ENCODE measurements around the gene TMEM185B.
"Not testable (repeated sequence)": the region's sequence is repeated elsewhere in the genome, so short reads cannot be mapped to it uniquely, and the experiment has no call there.

Gene TMEM185B

GRCh38 chr2:120251078-120251477 is 27.9 kb upstream of the TMEM185B start:
- no peak for DNase-seq (ENCODE audit: low spot score)

- DNase-seq (ENCODE audit: low spot score): no peak
Observed at GRCh38 chr2:120250640-120251039, 27.4 kb upstream of the TMEM185B start.

- DNase-seq (ENCODE audit: low spot score): no peak
Observed at GRCh38 chr2:120247851-120248250, 24.7 kb upstream of the TMEM185B start.

GRCh38 chr2:120246546-120247300 is 23.5 kb upstream of the TMEM185B start:
- DNase-seq (ENCODE audit: low spot score): no peak

GRCh38 chr2:120245520-120246332 is 22.5 kb upstream of the TMEM185B start:
- no peak for DNase-seq (ENCODE audit: low spot score)

DNA sequence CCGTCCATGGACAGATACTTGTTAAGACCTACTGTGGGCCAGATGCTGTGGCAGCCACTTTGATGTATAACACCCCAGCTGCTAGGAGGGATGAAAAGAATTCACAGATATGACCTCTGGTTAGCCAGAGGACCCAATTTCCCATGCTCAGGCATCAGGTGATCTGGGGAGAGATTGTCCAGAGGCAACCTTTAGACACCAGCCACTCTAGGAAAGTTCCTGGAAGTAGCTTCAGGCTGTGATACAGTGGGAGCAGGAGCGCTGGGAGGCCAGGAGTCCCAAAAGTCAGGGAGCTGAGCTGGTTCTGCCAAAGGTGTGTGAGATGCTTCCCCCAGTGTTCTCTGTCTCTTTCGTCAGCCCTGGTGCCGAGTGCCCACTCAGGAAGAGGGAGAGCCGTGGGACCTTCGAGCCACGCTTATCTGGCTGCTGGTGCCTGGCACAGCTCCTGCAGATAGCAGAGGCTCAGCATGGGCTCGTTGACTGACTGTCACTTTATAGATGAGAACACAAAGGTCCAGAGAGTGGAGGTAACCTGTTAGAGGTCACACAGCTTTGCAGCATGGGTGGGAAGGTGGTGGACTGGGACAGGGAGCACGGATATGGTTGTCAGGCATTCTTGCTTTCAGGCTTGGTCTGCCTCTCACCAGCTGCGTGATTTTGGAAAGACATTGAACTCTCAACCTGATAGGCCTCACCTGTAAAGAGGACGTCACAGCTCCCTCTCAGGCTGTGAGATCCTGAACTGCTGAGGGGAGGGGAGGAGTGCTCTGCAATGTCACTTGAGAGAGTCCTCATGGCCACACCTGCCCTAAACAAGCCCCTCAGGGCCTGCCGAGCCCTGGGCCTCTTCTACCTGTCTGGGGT is 21.7 kb upstream of the TMEM185B start:
- DNase-seq (ENCODE audit: low spot score): no peak

GRCh38 chr2:120243875-120244553 is 20.8 kb upstream of the TMEM185B start:
- DNase-seq (ENCODE audit: low spot score): no peak

DNA sequence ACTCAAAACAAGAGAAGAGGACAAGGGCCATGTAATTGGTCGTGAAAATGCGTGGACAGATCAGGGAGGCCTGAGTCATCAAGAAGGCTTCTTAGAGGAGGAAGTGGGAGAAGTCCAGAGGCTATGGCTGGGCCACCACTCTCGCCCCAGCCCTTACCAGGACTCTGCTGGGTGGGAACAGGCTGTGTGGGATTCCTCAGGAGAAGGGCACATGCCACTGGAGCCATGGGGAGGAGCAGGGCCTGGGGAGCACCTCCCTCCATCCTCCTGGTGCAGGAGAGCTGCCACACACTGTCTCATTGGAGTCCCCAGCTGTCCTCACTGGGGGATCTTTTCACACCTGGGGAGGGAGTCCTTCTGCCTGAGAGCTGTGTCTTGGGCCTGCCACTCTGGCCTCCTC is 20.0 kb upstream of the TMEM185B start:
- no peak for DNase-seq (ENCODE audit: low spot score)

DNA sequence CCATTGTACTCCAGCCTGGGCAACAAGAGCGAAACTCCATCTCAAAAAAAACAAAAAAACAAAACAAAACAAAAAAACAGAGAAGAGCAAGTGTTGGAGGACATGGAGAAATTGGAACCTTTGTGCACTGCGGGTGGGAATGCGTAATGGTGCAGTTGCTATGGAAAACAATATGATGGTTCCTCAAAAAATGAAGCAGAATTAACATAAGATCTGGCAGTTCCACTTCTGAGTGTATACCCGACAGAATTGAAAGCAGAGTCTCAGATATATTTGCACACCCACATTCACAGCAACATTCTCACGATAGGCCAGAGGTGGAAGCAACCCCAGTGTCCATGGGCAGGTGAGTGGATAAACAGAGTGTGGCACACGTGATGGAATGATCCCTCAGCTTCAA is 18.5 kb upstream of the TMEM185B start:
- no peak for DNase-seq (ENCODE audit: low spot score)

- no peak for DNase-seq (ENCODE audit: low spot score)
Observed at GRCh38 chr2:120240901-120241429, 17.8 kb upstream of the TMEM185B start.

DNA sequence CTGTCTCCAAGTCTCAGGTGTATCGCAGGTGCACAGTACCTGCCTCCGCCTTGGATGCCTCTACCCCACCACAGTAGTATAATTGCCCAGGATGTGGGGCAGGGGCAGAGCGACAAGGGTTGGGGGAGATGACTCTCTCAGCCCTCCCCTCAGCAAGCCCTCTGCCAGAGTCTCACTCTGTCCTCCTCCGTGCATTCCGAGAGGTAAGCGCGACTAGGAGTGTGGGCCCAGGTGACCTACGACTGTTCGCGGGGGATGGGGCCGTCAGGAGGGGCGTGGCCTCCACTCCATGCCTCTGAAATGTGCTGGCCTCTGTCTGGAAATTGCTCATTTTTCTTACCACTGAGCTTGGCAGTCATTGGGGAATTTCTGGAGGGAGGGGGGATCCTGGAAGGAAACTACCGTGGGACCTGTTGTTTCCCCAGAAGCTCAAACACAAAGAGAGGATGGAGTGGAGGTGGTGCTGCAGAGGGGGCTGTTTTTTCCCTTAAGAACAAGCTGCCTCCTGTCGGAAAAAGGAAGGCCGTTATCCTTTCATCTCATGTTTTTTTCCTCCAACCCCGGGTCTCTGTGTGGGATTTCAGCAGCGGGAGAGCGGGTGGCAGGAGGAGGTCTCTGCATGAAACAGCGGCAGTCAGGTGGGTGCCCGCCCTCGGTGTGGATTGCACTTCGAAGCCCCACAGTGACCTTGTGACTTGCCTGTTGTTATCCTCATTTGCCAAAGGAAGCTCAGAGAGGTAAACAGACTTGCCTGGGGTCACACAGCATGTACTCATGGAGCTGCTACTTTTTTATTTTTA is 16.5 kb upstream of the TMEM185B start:
- DNase-seq (ENCODE audit: low spot score): no peak

- no peak for DNase-seq (ENCODE audit: low spot score)
Observed at GRCh38 chr2:120238728-120239487, 15.7 kb upstream of the TMEM185B start.

- no peak for DNase-seq (ENCODE audit: low spot score)
Observed at GRCh38 chr2:120237491-120237902, 14.3 kb upstream of the TMEM185B start.

GRCh38 chr2:120236791-120237190 is 13.6 kb upstream of the TMEM185B start:
- no peak for DNase-seq (ENCODE audit: low spot score)

- no peak for DNase-seq (ENCODE audit: low spot score)
Observed at GRCh38 chr2:120236316-120236715, 13.1 kb upstream of the TMEM185B start.

- no peak for DNase-seq (ENCODE audit: low spot score)
Observed at GRCh38 chr2:120235681-120236080, 12.5 kb upstream of the TMEM185B start.

GRCh38 chr2:120235158-120235557 is 12.0 kb upstream of the TMEM185B start:
- not testable (repeated sequence) for DNase-seq (ENCODE audit: low spot score)

GRCh38 chr2:120233292-120233691 is 10.1 kb upstream of the TMEM185B start:
- DNase-seq (ENCODE audit: low spot score): no peak

- peak; percentile 95 for DNase-seq (ENCODE audit: low spot score)
Observed at GRCh38 chr2:120231974-120232635, 8.9 kb upstream of the TMEM185B start.

Data from activated CD4-positive, alpha-beta T cell treated with anti-CD3 and anti-CD28 coated beads, Interleukin-2, Interleukin-4, amounts not matched to agents 100 ng/mL and 50 ng/mL, durations not matched to agents 16 hours and 8 hours (primary cell).